Endothelial cell (in vitro differentiated cells): Measurements from ENCODE around the gene SUZ12. TPM values are rescaled to one million over a fixed set of nuclear protein-coding genes. Genes with fewer than 3 reads are reported as not detected.
"Not testable (repeated sequence)": the region's sequence is repeated elsewhere in the genome, so short reads cannot be mapped to it uniquely, and the experiment has no call there.

ENCODE experiments used
- DNase-seq: peaks from one replicate; pipeline ENCODE4 v3.0.0; 2021; ENCODE audit warnings: low spot score
- H3K27ac Mint-ChIP-seq: one replicate; pipeline ENCODE4 v1.8.0; 2021; ENCODE audit warnings: mixed read lengths, inconsistent platforms; ENCODE audit not compliant: unreplicated experiment
- H3K27me3 Mint-ChIP-seq: one replicate; pipeline ENCODE4 v1.8.0; 2021; ENCODE audit warnings: mild to moderate bottlenecking, moderate library complexity, mixed read lengths, inconsistent platforms; ENCODE audit not compliant: unreplicated experiment
- H3K36me3 Mint-ChIP-seq: one replicate; pipeline ENCODE4 v1.8.0; 2021; ENCODE audit warnings: mild to moderate bottlenecking, low read depth, mixed read lengths, inconsistent platforms; ENCODE audit not compliant: unreplicated experiment
- H3K4me1 Mint-ChIP-seq: one replicate; pipeline ENCODE4 v1.8.0; 2021; ENCODE audit warnings: mild to moderate bottlenecking, mixed read lengths, inconsistent platforms; ENCODE audit not compliant: unreplicated experiment
- H3K4me3 Mint-ChIP-seq: one replicate; pipeline ENCODE4 v1.8.0; 2021; ENCODE audit warnings: mild to moderate bottlenecking, mixed read lengths, inconsistent platforms; ENCODE audit not compliant: unreplicated experiment
- H3K9me3 Mint-ChIP-seq: one replicate; pipeline ENCODE4 v1.8.0; 2021; ENCODE audit warnings: mixed read lengths, inconsistent platforms; ENCODE audit not compliant: unreplicated experiment
- total RNA-seq: library from RNA; stranded (reverse); fragmentation: NEBNext Ultra II Directional; extraction: Animal tissue kit (Norgen Biotek cat#: 25700); gene quantifications from one replicate; pipeline ENCODE4 v1.2.1, GENCODE V29; 2021; ENCODE audit not compliant: unreplicated experiment
- TF ChIP-seq, protein P1 (sequence below): fragments of 200-600 bp; sonication (generic); IDR thresholded peaks from one replicate; pipeline ENCODE4 v1.5.0; 2021; ENCODE audit warnings: antibody characterized with exemption; ENCODE audit not compliant: unreplicated experiment

SUZ12 gene
- total RNA-seq, 1 donor from 2014 or later: 18.3 TPM

DNA sequence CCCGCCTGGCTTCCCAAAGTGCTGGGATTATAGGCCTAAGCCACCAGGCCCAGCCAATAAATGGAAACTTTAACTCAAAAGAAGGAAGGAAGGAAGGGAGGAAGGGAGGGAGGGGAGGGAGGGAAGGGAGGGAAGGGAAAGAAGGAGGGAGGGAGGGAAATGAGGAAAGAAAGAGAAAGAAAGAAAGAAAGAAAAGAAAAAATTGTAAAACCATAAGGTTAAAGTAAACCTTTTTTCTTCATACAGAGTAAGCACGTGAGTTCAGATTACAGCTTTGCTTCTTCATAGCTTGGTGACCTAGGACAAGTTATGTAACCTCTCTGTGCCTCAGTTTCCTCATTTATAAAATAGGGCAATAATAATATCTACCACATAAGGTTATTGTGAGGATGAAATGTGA, 96.4 kb downstream of the SUZ12 start:
- H3K4me1 Mint-ChIP-seq: no peaks in the 10 kb centered on the region
- H3K9me3 Mint-ChIP-seq: no peaks in the 10 kb centered on the region
- H3K27me3 Mint-ChIP-seq: no peaks in the 10 kb centered on the region
- no peak overlapping the region for H3K4me3 Mint-ChIP-seq
- TF ChIP-seq, protein P1, sequence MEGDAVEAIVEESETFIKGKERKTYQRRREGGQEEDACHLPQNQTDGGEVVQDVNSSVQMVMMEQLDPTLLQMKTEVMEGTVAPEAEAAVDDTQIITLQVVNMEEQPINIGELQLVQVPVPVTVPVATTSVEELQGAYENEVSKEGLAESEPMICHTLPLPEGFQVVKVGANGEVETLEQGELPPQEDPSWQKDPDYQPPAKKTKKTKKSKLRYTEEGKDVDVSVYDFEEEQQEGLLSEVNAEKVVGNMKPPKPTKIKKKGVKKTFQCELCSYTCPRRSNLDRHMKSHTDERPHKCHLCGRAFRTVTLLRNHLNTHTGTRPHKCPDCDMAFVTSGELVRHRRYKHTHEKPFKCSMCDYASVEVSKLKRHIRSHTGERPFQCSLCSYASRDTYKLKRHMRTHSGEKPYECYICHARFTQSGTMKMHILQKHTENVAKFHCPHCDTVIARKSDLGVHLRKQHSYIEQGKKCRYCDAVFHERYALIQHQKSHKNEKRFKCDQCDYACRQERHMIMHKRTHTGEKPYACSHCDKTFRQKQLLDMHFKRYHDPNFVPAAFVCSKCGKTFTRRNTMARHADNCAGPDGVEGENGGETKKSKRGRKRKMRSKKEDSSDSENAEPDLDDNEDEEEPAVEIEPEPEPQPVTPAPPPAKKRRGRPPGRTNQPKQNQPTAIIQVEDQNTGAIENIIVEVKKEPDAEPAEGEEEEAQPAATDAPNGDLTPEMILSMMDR: no peak
- H3K36me3 Mint-ChIP-seq: peaks cover 6% of the 10 kb centered on the region
- no peak for DNase-seq
- H3K27ac Mint-ChIP-seq: no peak overlapping the region

DNA sequence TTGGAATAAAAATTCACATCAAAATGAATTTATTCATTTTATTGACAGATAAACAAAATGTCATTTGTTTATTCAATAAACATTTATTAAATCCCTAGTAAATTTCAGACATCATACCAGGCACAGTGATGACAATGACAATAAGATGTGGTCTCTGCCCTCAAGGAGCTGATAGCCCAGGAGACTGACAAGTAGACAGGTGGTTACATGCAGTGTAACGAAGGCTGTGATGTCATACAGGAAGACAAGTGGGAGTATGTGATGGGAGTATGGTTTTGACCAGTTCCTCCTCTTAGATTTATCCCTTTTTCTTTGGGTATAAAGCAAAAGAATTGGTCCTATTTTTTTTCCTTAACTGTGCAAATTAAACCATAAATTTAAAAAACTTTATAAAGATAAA, 97.0 kb downstream of the SUZ12 start:
- H3K27ac Mint-ChIP-seq: not testable (repeated sequence)

DNA sequence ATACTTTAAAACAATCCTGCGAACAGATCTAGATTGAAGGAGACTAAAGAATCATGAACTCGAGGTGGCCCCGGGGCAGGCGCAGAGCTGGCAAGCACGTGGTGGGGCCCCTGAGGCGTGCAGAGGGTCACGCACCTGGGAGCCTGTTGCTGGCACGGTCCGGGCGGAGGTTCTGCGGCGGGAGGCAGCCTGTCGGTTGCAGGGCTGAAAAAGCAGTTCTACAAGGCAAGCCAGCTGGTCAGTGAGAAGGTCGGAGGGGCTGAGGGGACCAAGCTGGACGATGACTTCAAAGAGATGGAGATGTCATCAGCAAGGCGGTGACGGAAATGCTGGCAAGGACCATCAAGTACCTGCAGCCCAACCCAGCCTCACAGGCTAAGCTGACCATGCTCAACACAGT, 103.4 kb downstream of the SUZ12 start:
- H3K27me3 Mint-ChIP-seq, DNase-seq, H3K4me1 Mint-ChIP-seq, H3K36me3 Mint-ChIP-seq, H3K27ac Mint-ChIP-seq, H3K4me3 Mint-ChIP-seq, H3K9me3 Mint-ChIP-seq: not testable (repeated sequence)

More for the DNA sequence above, 97.0 kb downstream of the SUZ12 start:
- not testable (repeated sequence) for H3K4me3 Mint-ChIP-seq, H3K36me3 Mint-ChIP-seq, H3K27me3 Mint-ChIP-seq, H3K9me3 Mint-ChIP-seq, DNase-seq, H3K4me1 Mint-ChIP-seq

DNA sequence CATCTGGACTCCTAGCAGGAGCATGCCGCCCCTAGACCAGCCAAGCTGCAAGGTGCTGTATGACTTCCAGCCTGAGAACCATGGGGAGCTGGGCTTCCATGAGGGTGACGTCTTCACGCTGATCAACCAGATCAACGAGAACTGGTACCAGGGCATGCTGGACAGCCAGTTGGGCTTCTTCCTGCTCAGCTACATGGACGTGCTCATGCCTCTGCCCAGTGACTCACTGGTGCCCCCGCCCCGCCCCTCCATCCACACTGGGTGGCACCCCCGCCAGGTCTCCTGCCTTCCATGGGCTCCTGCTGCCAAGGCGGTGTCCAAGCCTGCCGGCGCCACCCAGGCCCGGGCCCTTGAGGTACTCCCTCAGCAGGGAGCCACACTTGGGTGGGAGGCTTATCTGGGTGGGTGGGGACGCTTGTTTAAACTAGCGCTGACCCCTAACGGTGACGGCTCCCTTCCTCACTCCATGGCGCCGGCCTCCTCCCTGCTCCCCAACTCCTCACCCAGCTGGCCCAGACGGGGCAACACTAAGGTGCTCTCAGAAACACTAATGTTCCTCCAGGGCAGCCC, 104.6 kb downstream of the SUZ12 start:
- not testable (repeated sequence) for DNase-seq, H3K27ac Mint-ChIP-seq, H3K4me3 Mint-ChIP-seq, H3K27me3 Mint-ChIP-seq, H3K9me3 Mint-ChIP-seq, H3K36me3 Mint-ChIP-seq, H3K4me1 Mint-ChIP-seq

DNA sequence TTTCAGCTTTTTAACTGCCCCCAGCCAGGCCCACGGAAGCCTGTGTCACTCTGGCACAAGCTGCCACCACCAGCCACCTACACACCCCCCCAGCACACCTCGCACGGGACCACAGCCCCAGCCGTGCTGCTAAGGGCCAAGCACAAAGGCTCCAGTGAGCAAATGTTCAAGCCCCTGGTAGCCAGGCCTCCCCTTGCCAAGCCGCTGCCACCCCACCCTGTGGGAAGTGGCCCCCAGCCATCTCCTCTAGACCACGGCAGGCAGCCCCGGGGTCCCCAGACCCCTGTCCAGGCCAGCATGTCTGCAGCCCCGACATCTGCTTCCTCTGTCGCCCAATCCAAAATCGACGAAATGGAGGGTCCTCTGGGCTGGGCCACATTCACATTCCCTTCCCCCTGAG, 105.5 kb downstream of the SUZ12 start:
- H3K36me3 Mint-ChIP-seq, H3K27me3 Mint-ChIP-seq, H3K4me3 Mint-ChIP-seq, H3K27ac Mint-ChIP-seq, DNase-seq, H3K4me1 Mint-ChIP-seq, H3K9me3 Mint-ChIP-seq: not testable (repeated sequence)

DNA sequence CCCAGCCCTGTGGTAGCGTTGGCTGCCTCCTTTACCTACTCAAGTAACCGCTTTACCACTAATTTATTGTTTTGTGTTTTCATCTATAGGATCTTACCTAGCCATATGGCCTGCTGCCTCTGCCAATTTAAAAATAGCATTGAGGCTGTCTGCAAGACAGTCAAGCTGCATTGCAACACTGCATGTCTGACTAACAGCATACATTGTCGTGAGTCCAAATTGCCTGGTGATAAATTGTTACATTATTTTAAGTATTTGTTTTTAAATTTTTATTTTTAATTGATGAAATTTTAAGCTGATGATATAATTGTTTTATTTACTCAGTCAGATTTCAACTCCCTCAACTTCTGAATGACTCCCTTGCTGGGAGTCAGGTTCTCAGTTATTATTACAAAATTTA, 108.8 kb downstream of the SUZ12 start:
- not testable (repeated sequence) for H3K27ac Mint-ChIP-seq

DNA sequence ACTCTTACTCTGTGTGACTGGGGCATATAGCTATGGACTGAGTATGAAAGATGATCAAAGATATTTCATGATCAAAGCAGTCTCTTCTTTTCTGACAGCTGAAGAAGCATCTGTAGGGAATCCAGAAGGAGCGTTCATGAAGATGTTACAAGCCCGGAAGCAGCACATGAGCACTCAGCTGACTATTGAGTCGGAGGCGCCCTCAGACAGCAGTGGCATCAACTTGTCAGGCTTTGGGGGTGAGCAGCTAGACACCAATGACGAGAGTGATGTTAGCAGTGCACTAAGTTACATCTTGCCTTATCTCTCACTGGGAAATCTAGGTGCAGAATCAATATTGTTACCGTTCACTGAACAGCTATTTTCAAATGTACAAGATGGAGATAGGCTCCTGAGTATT, 110.9 kb downstream of the SUZ12 start:
- not testable (repeated sequence) for H3K4me3 Mint-ChIP-seq, H3K9me3 Mint-ChIP-seq, H3K4me1 Mint-ChIP-seq, DNase-seq, H3K36me3 Mint-ChIP-seq, H3K27ac Mint-ChIP-seq, H3K27me3 Mint-ChIP-seq

More for the DNA sequence above, 108.8 kb downstream of the SUZ12 start:
- not testable (repeated sequence) for H3K4me3 Mint-ChIP-seq, H3K4me1 Mint-ChIP-seq, H3K36me3 Mint-ChIP-seq, H3K9me3 Mint-ChIP-seq, H3K27me3 Mint-ChIP-seq, DNase-seq

Other genes starting within 250 kb of the SUZ12 start
- gene COPRS, start 77.8 kb upstream of the SUZ12 start, total RNA-seq: 22.9 TPM
- gene UTP6, start 35.3 kb upstream of the SUZ12 start, total RNA-seq: 68.1 TPM
- 18.2 TPM for gene LRRC37B, start 70.4 kb downstream of the SUZ12 start, total RNA-seq
- 21.4 TPM for gene RHOT1, start 205.5 kb downstream of the SUZ12 start, total RNA-seq